ENCODE data around the gene PIK3AP1.

The PIK3AP1 gene

GRCh38 chr10:96622013-96622787, 98.1 kb downstream of the PIK3AP1 start:
- Histone ChIP-seq H3K27me3 (ENCODE audit: control insufficient read depth, insufficient read depth, low read length) (no peaks in the 10 kb centered on the region), H3K4me1 (ENCODE audit: control insufficient read depth, insufficient read depth, low read length) (no peaks in the 10 kb centered on the region), H3K9me3 (ENCODE audit: control insufficient read depth, insufficient read depth, low read length) (no peaks in the 10 kb centered on the region), H3K9ac (ENCODE audit: low read depth, low read length) (no peak overlapping the region), H3K36me3 (ENCODE audit: control insufficient read depth, insufficient read depth, low read length) (no peaks in the 10 kb centered on the region), H3K4me3 (ENCODE audit: low read depth, low read length) (no peak overlapping the region), H3K27ac (ENCODE audit: low read depth, low read length) (no peak overlapping the region)

- Histone ChIP-seq H3K4me3 (ENCODE audit: low read depth, low read length) (no peak overlapping the region), H3K9ac (ENCODE audit: low read depth, low read length) (no peak overlapping the region), H3K4me1 (ENCODE audit: control insufficient read depth, insufficient read depth, low read length) (peaks cover 6% of the 10 kb centered on the region; the same call in 1 of the 2 replicates), H3K9me3 (ENCODE audit: control insufficient read depth, insufficient read depth, low read length) (no peaks in the 10 kb centered on the region), H3K36me3 (ENCODE audit: control insufficient read depth, insufficient read depth, low read length) (no peaks in the 10 kb centered on the region), H3K27me3 (ENCODE audit: control insufficient read depth, insufficient read depth, low read length) (no peaks in the 10 kb centered on the region), H3K27ac (ENCODE audit: low read depth, low read length) (no peak overlapping the region)
Observed at GRCh38 chr10:96619796-96620773, 100.2 kb downstream of the PIK3AP1 start.

GRCh38 chr10:96619120-96619519, 101.2 kb downstream of the PIK3AP1 start:
- peaks cover 6% of the 10 kb centered on the region; the same call in 1 of the 2 replicates for H3K4me1 ChIP-seq (ENCODE audit: control insufficient read depth, insufficient read depth, low read length)
- no peaks in the 10 kb centered on the region for H3K9me3 ChIP-seq (ENCODE audit: control insufficient read depth, insufficient read depth, low read length)
- H3K27ac ChIP-seq (ENCODE audit: low read depth, low read length) = no peak overlapping the region
- no peak overlapping the region for H3K4me3 ChIP-seq (ENCODE audit: low read depth, low read length)
- no peaks in the 10 kb centered on the region for H3K36me3 ChIP-seq (ENCODE audit: control insufficient read depth, insufficient read depth, low read length)
- H3K9ac ChIP-seq (ENCODE audit: low read depth, low read length) = no peak overlapping the region
- no peaks in the 10 kb centered on the region for H3K27me3 ChIP-seq (ENCODE audit: control insufficient read depth, insufficient read depth, low read length)

DNA sequence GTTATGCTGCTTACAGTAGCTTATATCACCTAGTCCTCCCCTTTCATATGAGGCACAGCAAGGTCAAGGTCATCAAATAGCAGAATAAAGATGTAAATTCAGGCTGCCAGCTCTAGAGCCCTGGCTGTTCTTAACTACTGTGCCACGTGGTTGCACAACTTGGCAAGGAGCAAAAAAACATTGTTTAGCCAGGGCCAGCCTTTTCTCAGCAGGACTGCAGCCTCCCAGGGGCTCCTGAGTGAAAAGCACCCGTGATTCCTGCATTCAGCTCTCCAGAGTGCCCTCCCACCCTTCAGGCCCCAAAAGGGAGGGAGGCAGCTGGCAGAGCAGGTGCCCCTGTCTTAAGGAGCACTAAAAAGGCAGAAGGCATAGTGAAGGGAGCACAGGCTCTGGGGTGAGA, 101.7 kb downstream of the PIK3AP1 start:
- no peak overlapping the region for H3K27ac ChIP-seq (ENCODE audit: low read depth, low read length)
- peaks cover 6% of the 10 kb centered on the region; the same call in 1 of the 2 replicates for H3K4me1 ChIP-seq (ENCODE audit: control insufficient read depth, insufficient read depth, low read length)
- H3K36me3 ChIP-seq (ENCODE audit: control insufficient read depth, insufficient read depth, low read length) = no peaks in the 10 kb centered on the region
- no peak overlapping the region for H3K4me3 ChIP-seq (ENCODE audit: low read depth, low read length)
- no peak overlapping the region for H3K9ac ChIP-seq (ENCODE audit: low read depth, low read length)
- H3K27me3 ChIP-seq (ENCODE audit: control insufficient read depth, insufficient read depth, low read length) = no peaks in the 10 kb centered on the region
- H3K9me3 ChIP-seq (ENCODE audit: control insufficient read depth, insufficient read depth, low read length) = no peaks in the 10 kb centered on the region

GRCh38 chr10:96616961-96617360, 103.4 kb downstream of the PIK3AP1 start:
- Histone ChIP-seq H3K27me3 (ENCODE audit: control insufficient read depth, insufficient read depth, low read length) (no peaks in the 10 kb centered on the region), H3K27ac (ENCODE audit: low read depth, low read length) (no peak overlapping the region), H3K9me3 (ENCODE audit: control insufficient read depth, insufficient read depth, low read length) (no peaks in the 10 kb centered on the region), H3K4me3 (ENCODE audit: low read depth, low read length) (no peak overlapping the region), H3K4me1 (ENCODE audit: control insufficient read depth, insufficient read depth, low read length) (peaks cover 6% of the 10 kb centered on the region; the same call in 1 of the 2 replicates), H3K36me3 (ENCODE audit: control insufficient read depth, insufficient read depth, low read length) (no peaks in the 10 kb centered on the region), H3K9ac (ENCODE audit: low read depth, low read length) (no peak overlapping the region)

GRCh38 chr10:96614515-96614914, 105.8 kb downstream of the PIK3AP1 start:
- Histone ChIP-seq H3K9me3 (ENCODE audit: control insufficient read depth, insufficient read depth, low read length) (no peaks in the 10 kb centered on the region), H3K9ac (ENCODE audit: low read depth, low read length) (no peak overlapping the region), H3K36me3 (ENCODE audit: control insufficient read depth, insufficient read depth, low read length) (no peaks in the 10 kb centered on the region), H3K4me1 (ENCODE audit: control insufficient read depth, insufficient read depth, low read length) (peaks cover 6% of the 10 kb centered on the region; the same call in 1 of the 2 replicates), H3K4me3 (ENCODE audit: low read depth, low read length) (no peak overlapping the region), H3K27ac (ENCODE audit: low read depth, low read length) (no peak overlapping the region), H3K27me3 (ENCODE audit: control insufficient read depth, insufficient read depth, low read length) (no peaks in the 10 kb centered on the region)

DNA sequence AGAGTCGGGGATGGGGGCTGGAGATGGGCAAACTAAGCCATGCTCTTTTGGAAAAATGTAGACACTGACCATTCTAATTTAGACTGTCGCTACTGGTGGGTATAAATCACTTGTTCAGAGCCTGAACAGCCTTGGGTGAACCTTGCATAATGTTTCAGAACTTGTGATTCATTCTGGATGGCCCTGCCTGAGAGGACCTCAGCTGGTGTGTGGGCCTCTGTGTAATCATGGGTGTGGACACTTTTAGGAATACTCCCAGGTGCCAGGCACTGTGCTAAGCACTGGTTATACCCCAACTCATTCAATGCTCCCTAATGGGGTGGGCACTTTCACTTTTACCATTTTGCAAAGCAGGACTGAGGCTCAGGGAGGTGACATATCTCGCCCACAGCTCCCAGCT, 106.7 kb downstream of the PIK3AP1 start:
- Histone ChIP-seq H3K4me1 (ENCODE audit: control insufficient read depth, insufficient read depth, low read length) (peaks cover 6% of the 10 kb centered on the region; the same call in 1 of the 2 replicates), H3K36me3 (ENCODE audit: control insufficient read depth, insufficient read depth, low read length) (no peaks in the 10 kb centered on the region), H3K27ac (ENCODE audit: low read depth, low read length) (no peak overlapping the region), H3K27me3 (ENCODE audit: control insufficient read depth, insufficient read depth, low read length) (no peaks in the 10 kb centered on the region), H3K4me3 (ENCODE audit: low read depth, low read length) (no peak overlapping the region), H3K9me3 (ENCODE audit: control insufficient read depth, insufficient read depth, low read length) (no peaks in the 10 kb centered on the region), H3K9ac (ENCODE audit: low read depth, low read length) (no peak overlapping the region)

DNA sequence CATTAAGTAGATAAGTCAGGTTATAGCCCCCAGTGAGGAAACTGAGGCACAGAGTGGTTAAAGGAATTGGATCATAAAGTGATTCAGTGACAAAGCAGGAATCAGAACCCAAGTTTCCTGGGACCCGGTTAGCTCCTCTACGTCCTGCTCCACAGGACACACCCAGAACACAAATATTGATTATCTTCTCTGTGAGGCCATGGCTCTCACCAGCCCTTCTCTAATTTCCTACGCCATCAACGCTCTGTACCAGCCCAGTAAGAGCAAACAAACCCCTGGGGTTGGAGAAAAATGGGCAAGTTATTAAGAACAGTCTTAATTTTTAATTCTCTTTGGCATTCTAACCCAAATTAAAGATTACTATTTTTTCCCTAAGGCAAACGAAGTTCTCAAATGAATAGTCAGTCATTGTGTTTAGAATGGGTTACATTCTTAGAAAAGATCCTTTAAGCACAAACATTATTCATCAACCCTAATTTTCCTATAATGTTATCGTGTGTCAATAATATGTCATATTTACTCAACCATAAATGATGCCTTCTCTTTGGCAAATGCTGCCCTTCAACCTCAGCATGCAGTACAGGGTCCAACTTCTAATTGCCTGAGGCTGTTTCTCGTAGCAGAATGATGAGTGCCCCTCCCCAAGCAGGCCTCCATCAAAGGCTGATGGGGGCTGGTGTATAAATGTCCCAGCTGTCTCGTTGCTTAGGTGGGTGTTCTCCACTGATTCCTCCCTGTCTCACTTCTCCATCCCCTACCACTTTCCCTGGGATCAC, 108.1 kb downstream of the PIK3AP1 start:
- Histone ChIP-seq H3K4me3 (ENCODE audit: low read depth, low read length) (no peak overlapping the region), H3K27me3 (ENCODE audit: control insufficient read depth, insufficient read depth, low read length) (no peaks in the 10 kb centered on the region), H3K4me1 (ENCODE audit: control insufficient read depth, insufficient read depth, low read length) (peaks cover 6% of the 10 kb centered on the region; the same call in 1 of the 2 replicates), H3K27ac (ENCODE audit: low read depth, low read length) (no peak overlapping the region), H3K9me3 (ENCODE audit: control insufficient read depth, insufficient read depth, low read length) (no peaks in the 10 kb centered on the region), H3K9ac (ENCODE audit: low read depth, low read length) (no peak overlapping the region), H3K36me3 (ENCODE audit: control insufficient read depth, insufficient read depth, low read length) (no peaks in the 10 kb centered on the region)

DNA sequence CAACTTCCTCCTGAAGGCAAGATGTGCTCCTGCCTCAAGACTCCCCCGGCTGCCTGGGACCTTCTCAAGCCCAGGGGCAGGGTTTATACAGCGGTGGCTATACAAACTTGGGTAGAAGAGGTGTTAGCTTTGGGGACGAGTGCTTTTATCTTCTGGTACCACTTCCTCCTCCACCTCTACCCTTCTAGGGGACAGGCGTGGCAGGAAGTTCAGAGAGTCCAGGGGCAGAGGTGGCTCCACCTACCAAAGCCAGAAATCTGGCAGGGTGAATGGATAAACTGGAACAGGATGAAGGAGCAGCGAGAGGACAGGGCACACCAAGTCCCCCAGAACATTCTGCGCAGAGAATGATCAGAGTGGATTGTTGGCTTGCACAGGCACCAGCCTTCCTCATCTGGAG, 109.5 kb downstream of the PIK3AP1 start:
- no peak overlapping the region for H3K9ac ChIP-seq (ENCODE audit: low read depth, low read length)
- no peak overlapping the region for H3K4me3 ChIP-seq (ENCODE audit: low read depth, low read length)
- no peaks in the 10 kb centered on the region for H3K4me1 ChIP-seq (ENCODE audit: control insufficient read depth, insufficient read depth, low read length)
- H3K9me3 ChIP-seq (ENCODE audit: control insufficient read depth, insufficient read depth, low read length) = no peaks in the 10 kb centered on the region
- no peaks in the 10 kb centered on the region for H3K36me3 ChIP-seq (ENCODE audit: control insufficient read depth, insufficient read depth, low read length)
- H3K27me3 ChIP-seq (ENCODE audit: control insufficient read depth, insufficient read depth, low read length) = no peaks in the 10 kb centered on the region
- no peak overlapping the region for H3K27ac ChIP-seq (ENCODE audit: low read depth, low read length)

DNA sequence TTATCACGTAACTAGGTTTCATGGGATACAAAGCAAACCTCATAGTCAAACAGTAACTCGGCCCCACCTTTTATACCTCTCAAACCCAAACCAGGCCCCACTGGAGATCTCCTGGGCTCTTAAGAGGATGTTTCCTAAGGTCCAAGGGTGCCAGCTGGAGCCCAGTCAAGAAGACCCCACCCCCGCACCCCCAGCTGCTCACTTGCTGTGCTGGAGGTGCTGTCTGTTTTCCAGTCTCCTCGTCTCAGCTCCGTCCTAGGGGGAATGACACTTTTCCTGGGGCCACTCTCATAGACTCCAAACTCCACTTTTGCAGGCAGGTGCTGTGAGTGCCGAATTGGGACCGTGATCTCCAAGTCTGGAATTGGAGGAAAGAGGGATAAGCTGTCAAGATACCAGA, 110.8 kb downstream of the PIK3AP1 start:
- no peaks in the 10 kb centered on the region for H3K4me1 ChIP-seq (ENCODE audit: control insufficient read depth, insufficient read depth, low read length)
- no peaks in the 10 kb centered on the region for H3K36me3 ChIP-seq (ENCODE audit: control insufficient read depth, insufficient read depth, low read length)
- no peak overlapping the region for H3K27ac ChIP-seq (ENCODE audit: low read depth, low read length)

More for the DNA sequence above, 110.8 kb downstream of the PIK3AP1 start:
- H3K9me3 ChIP-seq (ENCODE audit: control insufficient read depth, insufficient read depth, low read length) = no peaks in the 10 kb centered on the region
- H3K4me3 ChIP-seq (ENCODE audit: low read depth, low read length) = no peak overlapping the region
- no peaks in the 10 kb centered on the region for H3K27me3 ChIP-seq (ENCODE audit: control insufficient read depth, insufficient read depth, low read length)
- no peak overlapping the region for H3K9ac ChIP-seq (ENCODE audit: low read depth, low read length)

All from HUES48 (cell line).